ENCODE data around the gene GNAT3. TPM values are rescaled to one million over a fixed set of nuclear protein-coding genes. Genes with fewer than 3 reads are reported as not detected.
A peak's percentile ranks its signal among the peaks of the same experiment; 100 is the strongest.

Gene GNAT3
- total RNA-seq, 1 donor from 2014 or later: not detected

DNA sequence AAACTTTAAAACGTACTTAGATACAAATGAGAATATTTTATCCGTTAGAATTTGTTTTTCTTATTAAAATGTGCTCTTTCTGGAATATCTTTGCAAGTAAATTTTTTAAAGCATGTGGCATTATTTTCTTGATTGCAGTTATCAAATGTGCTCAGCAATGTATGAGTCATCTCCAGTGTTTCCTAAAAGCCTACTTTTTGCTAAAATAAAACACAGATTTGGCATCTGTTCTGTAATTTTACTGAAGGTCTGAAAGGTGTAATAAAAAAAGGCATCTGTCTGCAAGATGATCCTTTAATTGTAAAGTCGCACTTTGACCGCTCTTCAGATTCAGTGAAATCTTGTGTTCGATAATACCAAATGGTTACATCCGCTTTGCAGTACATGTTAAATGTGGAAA, 3.4 kb downstream of the GNAT3 start:
- Histone ChIP-seq H3K9ac (ENCODE audit: low read length) (no peak overlapping the region), H3K79me2 (ENCODE audit: insufficient read depth, low read length) (no peaks in the 10 kb centered on the region), H3K27ac (ENCODE audit: low read depth, low read length) (no peak overlapping the region), H3K4me3 (ENCODE audit: insufficient read depth, low read depth, low read length) (no peak overlapping the region), H3K36me3 (ENCODE audit: insufficient read depth, low read length) (no peaks in the 10 kb centered on the region), H4K20me1 (ENCODE audit: insufficient read depth, low read length) (no peaks in the 10 kb centered on the region), H2AFZ (ENCODE audit: low read depth, low read length) (no peak overlapping the region), H3K4me2 (ENCODE audit: low read length) (no peak overlapping the region), H3K9me3 (ENCODE audit: insufficient read depth, low read depth, low read length) (no peaks in the 10 kb centered on the region), H3K4me1 (ENCODE audit: insufficient read depth, low read length) (no peaks in the 10 kb centered on the region), H3K27me3 (ENCODE audit: insufficient read depth, low read length) (no peaks in the 10 kb centered on the region)
- H3K27me3 Mint-ChIP-seq (ENCODE audit: low read depth, unreplicated experiment): no peaks in the 10 kb centered on the region
- no peak overlapping the region for H3K27ac Mint-ChIP-seq (ENCODE audit: unreplicated experiment)
- no peak overlapping the region for H3K4me3 Mint-ChIP-seq (ENCODE audit: unreplicated experiment)
- DNase-seq (ENCODE audit: low read depth): peak; percentile 5
- FAIRE-seq: peak; percentile 43
- H3K36me3 Mint-ChIP-seq (ENCODE audit: low read depth, unreplicated experiment): no peaks in the 10 kb centered on the region
- no peaks in the 10 kb centered on the region for H3K4me1 Mint-ChIP-seq (ENCODE audit: low read depth, unreplicated experiment)
- H3K9me3 Mint-ChIP-seq (ENCODE audit: unreplicated experiment): no peaks in the 10 kb centered on the region
- TF ChIP-seq, protein P1, sequence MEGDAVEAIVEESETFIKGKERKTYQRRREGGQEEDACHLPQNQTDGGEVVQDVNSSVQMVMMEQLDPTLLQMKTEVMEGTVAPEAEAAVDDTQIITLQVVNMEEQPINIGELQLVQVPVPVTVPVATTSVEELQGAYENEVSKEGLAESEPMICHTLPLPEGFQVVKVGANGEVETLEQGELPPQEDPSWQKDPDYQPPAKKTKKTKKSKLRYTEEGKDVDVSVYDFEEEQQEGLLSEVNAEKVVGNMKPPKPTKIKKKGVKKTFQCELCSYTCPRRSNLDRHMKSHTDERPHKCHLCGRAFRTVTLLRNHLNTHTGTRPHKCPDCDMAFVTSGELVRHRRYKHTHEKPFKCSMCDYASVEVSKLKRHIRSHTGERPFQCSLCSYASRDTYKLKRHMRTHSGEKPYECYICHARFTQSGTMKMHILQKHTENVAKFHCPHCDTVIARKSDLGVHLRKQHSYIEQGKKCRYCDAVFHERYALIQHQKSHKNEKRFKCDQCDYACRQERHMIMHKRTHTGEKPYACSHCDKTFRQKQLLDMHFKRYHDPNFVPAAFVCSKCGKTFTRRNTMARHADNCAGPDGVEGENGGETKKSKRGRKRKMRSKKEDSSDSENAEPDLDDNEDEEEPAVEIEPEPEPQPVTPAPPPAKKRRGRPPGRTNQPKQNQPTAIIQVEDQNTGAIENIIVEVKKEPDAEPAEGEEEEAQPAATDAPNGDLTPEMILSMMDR (IDR thresholded peaks at IDR 0.05; ENCODE audit: insufficient read depth, low read depth, low read length): no peak
- TF ChIP-seq EZH2 (IDR thresholded peaks at IDR 0.05; ENCODE audit: insufficient read depth, low read length): no peak

- H3K27me3 Mint-ChIP-seq (ENCODE audit: low read depth, unreplicated experiment): no peaks in the 10 kb centered on the region
- H3K79me2 ChIP-seq (ENCODE audit: insufficient read depth, low read length): no peaks in the 10 kb centered on the region
- TF ChIP-seq, protein P1 (IDR thresholded peaks at IDR 0.05; ENCODE audit: insufficient read depth, low read depth, low read length): no peak
- no peak for TF ChIP-seq EZH2 (IDR thresholded peaks at IDR 0.05; ENCODE audit: insufficient read depth, low read length)
- no peaks in the 10 kb centered on the region for H3K27me3 ChIP-seq (ENCODE audit: insufficient read depth, low read length)
- no peak overlapping the region for H3K27ac ChIP-seq (ENCODE audit: low read depth, low read length)
- FAIRE-seq (no peak), DNase-seq (ENCODE audit: low read depth) (no peak)
- H3K9me3 ChIP-seq (ENCODE audit: insufficient read depth, low read depth, low read length): no peaks in the 10 kb centered on the region
- H3K9ac ChIP-seq (ENCODE audit: low read length): no peak overlapping the region
- H3K9me3 Mint-ChIP-seq (ENCODE audit: unreplicated experiment): no peaks in the 10 kb centered on the region
- H3K4me3 ChIP-seq (ENCODE audit: insufficient read depth, low read depth, low read length): no peak overlapping the region
- H4K20me1 ChIP-seq (ENCODE audit: insufficient read depth, low read length): no peaks in the 10 kb centered on the region
- H3K36me3 ChIP-seq (ENCODE audit: insufficient read depth, low read length): no peaks in the 10 kb centered on the region
- H3K27ac Mint-ChIP-seq (ENCODE audit: unreplicated experiment): no peak overlapping the region
- no peaks in the 10 kb centered on the region for H3K4me1 Mint-ChIP-seq (ENCODE audit: low read depth, unreplicated experiment)
- no peaks in the 10 kb centered on the region for H3K36me3 Mint-ChIP-seq (ENCODE audit: low read depth, unreplicated experiment)
- no peak overlapping the region for H3K4me3 Mint-ChIP-seq (ENCODE audit: unreplicated experiment)
- no peaks in the 10 kb centered on the region for H3K4me1 ChIP-seq (ENCODE audit: insufficient read depth, low read length)
- H2AFZ ChIP-seq (ENCODE audit: low read depth, low read length): no peak overlapping the region
- no peak overlapping the region for H3K4me2 ChIP-seq (ENCODE audit: low read length)
Observed at GRCh38 chr7:80505900-80506500, 5.9 kb downstream of the GNAT3 start.

GRCh38 chr7:80500325-80500724, 11.5 kb downstream of the GNAT3 start:
- Histone ChIP-seq H3K36me3 (ENCODE audit: insufficient read depth, low read length) (no peaks in the 10 kb centered on the region), H3K79me2 (ENCODE audit: insufficient read depth, low read length) (no peaks in the 10 kb centered on the region), H3K27me3 (ENCODE audit: insufficient read depth, low read length) (no peaks in the 10 kb centered on the region), H3K4me1 (ENCODE audit: insufficient read depth, low read length) (peaks cover 18% of the 10 kb centered on the region), H4K20me1 (ENCODE audit: insufficient read depth, low read length) (no peaks in the 10 kb centered on the region), H2AFZ (ENCODE audit: low read depth, low read length) (no peak overlapping the region), H3K9ac (ENCODE audit: low read length) (no peak overlapping the region), H3K4me3 (ENCODE audit: insufficient read depth, low read depth, low read length) (no peak overlapping the region), H3K9me3 (ENCODE audit: insufficient read depth, low read depth, low read length) (no peaks in the 10 kb centered on the region), H3K27ac (ENCODE audit: low read depth, low read length) (peak overlapping the region; percentile 92), H3K4me2 (ENCODE audit: low read length) (no peak overlapping the region)
- no peaks in the 10 kb centered on the region for H3K36me3 Mint-ChIP-seq (ENCODE audit: low read depth, unreplicated experiment)
- H3K9me3 Mint-ChIP-seq (ENCODE audit: unreplicated experiment): no peaks in the 10 kb centered on the region
- DNase-seq (ENCODE audit: low read depth) (no peak), FAIRE-seq (peak; percentile 9)
- TF ChIP-seq, protein P1 (IDR thresholded peaks at IDR 0.05; ENCODE audit: insufficient read depth, low read depth, low read length): no peak
- TF ChIP-seq EZH2 (IDR thresholded peaks at IDR 0.05; ENCODE audit: insufficient read depth, low read length): no peak
- H3K4me1 Mint-ChIP-seq (ENCODE audit: low read depth, unreplicated experiment): peaks cover 16% of the 10 kb centered on the region
- H3K27ac Mint-ChIP-seq (ENCODE audit: unreplicated experiment): peak overlapping the region; percentile 91
- H3K4me3 Mint-ChIP-seq (ENCODE audit: unreplicated experiment): no peak overlapping the region
- H3K27me3 Mint-ChIP-seq (ENCODE audit: low read depth, unreplicated experiment): no peaks in the 10 kb centered on the region

All from astrocyte (in vitro differentiated cells and primary cell).